SU-DHL-6 (cell line): ENCODE measurements around the gene PPP6R3.

ENCODE experiments used
- H2AFZ ChIP-seq: fragments of 200-600 bp; sonication (generic); 2 replicates; pipeline ENCODE4 v1.6.1; 2014; ENCODE audit warnings: low read depth, mild to moderate bottlenecking, moderate library complexity, mixed read lengths, antibody characterized with exemption, low read length; ENCODE audit not compliant: severe bottlenecking
- H3F3A ChIP-seq: fragments of 200-600 bp; shearing (Covaris generic); 2 replicates; pipeline ENCODE4 v1.6.0; 2016; ENCODE audit warnings: antibody characterized with exemption, mild to moderate bottlenecking; ENCODE audit not compliant: insufficient read depth
- H3K27ac ChIP-seq: fragments of 200-600 bp; sonication (generic); 2 replicates; pipeline ENCODE4 v1.5.1; 2016; ENCODE audit warnings: low read depth, mild to moderate bottlenecking, low read length, moderate library complexity, mixed read lengths
- H3K27me3 ChIP-seq: fragments of 200-600 bp; sonication (generic), shearing (Covaris generic); 2 replicates; pipeline ENCODE4 v1.6.0; 2014; ENCODE audit warnings: mild to moderate bottlenecking, low read length
- H3K36me3 ChIP-seq: fragments of 200-600 bp; sonication (generic); 2 replicates; pipeline ENCODE4 v1.6.1; 2014; ENCODE audit warnings: mild to moderate bottlenecking, low read length, mixed read lengths
- H3K4me2 ChIP-seq: fragments of 300-600, 200-600 bp; shearing (Covaris generic), sonication (generic); 2 replicates; pipeline ENCODE4 v1.6.0; 2014; ENCODE audit warnings: low read length, low read depth, mild to moderate bottlenecking; ENCODE audit not compliant: poor library complexity, severe bottlenecking
- H3K4me3 ChIP-seq: fragments of 200-600 bp; sonication (generic); 2 replicates; pipeline ENCODE4 v1.5.1; 2014; ENCODE audit warnings: antibody characterized with exemption, low read length, mild to moderate bottlenecking, mixed read lengths; ENCODE audit not compliant: insufficient read depth, poor library complexity, severe bottlenecking
- H3K79me2 ChIP-seq: fragments of 200-600 bp; sonication (generic); 2 replicates; pipeline ENCODE4 v1.6.1; 2014; ENCODE audit warnings: mild to moderate bottlenecking, low read length, moderate library complexity; ENCODE audit not compliant: insufficient read depth
- H3K9ac ChIP-seq: fragments of 200-600 bp; sonication (generic); 2 replicates; pipeline ENCODE4 v1.7.0; 2014; ENCODE audit warnings: mild to moderate bottlenecking, low read length
- H3K9me2 ChIP-seq: fragments of 200-600 bp; sonication (generic); replicated peaks from 2 replicates; pipeline ENCODE4 v1.6.1; 2014; ENCODE audit warnings: low read length; ENCODE audit not compliant: insufficient read depth
- H3K9me3 ChIP-seq: fragments of 200-600 bp; sonication (generic); 2 replicates; pipeline ENCODE4 v1.6.1; 2014; ENCODE audit warnings: low read length, mixed read lengths; ENCODE audit not compliant: insufficient read depth
- H4K20me1 ChIP-seq: fragments of 200-600 bp; sonication (generic); 2 replicates; pipeline ENCODE4 v1.6.1; 2014; ENCODE audit warnings: low read depth, mild to moderate bottlenecking, antibody characterized with exemption, low read length, moderate library complexity, mixed read lengths
- EZH2phosphoT487 ChIP-seq: fragments of 200-600 bp; sonication (generic), shearing (Covaris generic); conservative IDR thresholded peaks from 2 replicates; pipeline ENCODE4 v1.6.1; 2018; ENCODE audit warnings: mild to moderate bottlenecking, antibody characterized with exemption, low read length, moderate library complexity, mixed read lengths
- TF ChIP-seq, protein P1 (sequence below): fragments of 200-600 bp; sonication (generic); IDR thresholded peaks from one replicate; pipeline ENCODE4 v1.5.1; 2017; ENCODE audit warnings: antibody characterized with exemption, mild to moderate bottlenecking, low read length, moderate library complexity; ENCODE audit not compliant: insufficient read depth, poor library complexity, severe bottlenecking

PPP6R3 gene

GRCh38 chr11:68649851-68650555, 189.5 kb downstream of the PPP6R3 start:
- Histone ChIP-seq H3K79me2 (no peaks in the 10 kb centered on the region), H3K9me3 (no peaks in the 10 kb centered on the region), H2AFZ (no peak overlapping the region), H3K9ac (no peak overlapping the region), H3K9me2 (no peaks in the 10 kb centered on the region), H3K27ac (no peak overlapping the region), H3K36me3 (no peaks in the 10 kb centered on the region), H3K4me2 (no peak overlapping the region), H3K27me3 (no peaks in the 10 kb centered on the region), H3K4me3 (no peak overlapping the region), H3F3A (no peaks in the 10 kb centered on the region), H4K20me1 (no peaks in the 10 kb centered on the region)
- TF ChIP-seq, protein P1, sequence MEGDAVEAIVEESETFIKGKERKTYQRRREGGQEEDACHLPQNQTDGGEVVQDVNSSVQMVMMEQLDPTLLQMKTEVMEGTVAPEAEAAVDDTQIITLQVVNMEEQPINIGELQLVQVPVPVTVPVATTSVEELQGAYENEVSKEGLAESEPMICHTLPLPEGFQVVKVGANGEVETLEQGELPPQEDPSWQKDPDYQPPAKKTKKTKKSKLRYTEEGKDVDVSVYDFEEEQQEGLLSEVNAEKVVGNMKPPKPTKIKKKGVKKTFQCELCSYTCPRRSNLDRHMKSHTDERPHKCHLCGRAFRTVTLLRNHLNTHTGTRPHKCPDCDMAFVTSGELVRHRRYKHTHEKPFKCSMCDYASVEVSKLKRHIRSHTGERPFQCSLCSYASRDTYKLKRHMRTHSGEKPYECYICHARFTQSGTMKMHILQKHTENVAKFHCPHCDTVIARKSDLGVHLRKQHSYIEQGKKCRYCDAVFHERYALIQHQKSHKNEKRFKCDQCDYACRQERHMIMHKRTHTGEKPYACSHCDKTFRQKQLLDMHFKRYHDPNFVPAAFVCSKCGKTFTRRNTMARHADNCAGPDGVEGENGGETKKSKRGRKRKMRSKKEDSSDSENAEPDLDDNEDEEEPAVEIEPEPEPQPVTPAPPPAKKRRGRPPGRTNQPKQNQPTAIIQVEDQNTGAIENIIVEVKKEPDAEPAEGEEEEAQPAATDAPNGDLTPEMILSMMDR = no peak
- no peak for TF ChIP-seq EZH2phosphoT487

DNA sequence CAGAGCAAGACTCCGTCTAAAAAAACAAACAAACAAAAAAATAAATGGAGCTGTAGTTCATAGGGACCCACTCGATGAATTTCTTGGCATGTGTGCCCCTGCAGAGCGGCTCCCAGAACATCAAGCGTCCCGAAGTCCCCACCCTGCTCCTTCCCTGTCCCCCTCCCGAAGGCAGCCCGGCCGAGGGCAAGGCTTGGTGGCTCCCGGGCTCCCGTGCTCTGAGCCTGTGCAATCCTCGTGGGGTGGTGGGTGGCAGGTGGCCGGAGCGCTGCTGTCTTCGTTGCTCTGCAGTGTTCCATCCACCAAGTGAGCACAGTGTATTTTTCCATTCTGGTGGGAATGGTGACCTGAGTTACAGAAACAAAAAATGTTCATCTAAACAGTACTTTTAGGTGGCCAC, 190.2 kb downstream of the PPP6R3 start:
- Histone ChIP-seq H3K36me3 (no peaks in the 10 kb centered on the region), H3K27me3 (no peaks in the 10 kb centered on the region), H3F3A (no peaks in the 10 kb centered on the region), H3K9ac (no peak overlapping the region), H3K9me3 (no peaks in the 10 kb centered on the region), H3K4me3 (no peak overlapping the region), H3K4me2 (no peak overlapping the region), H4K20me1 (no peaks in the 10 kb centered on the region), H2AFZ (no peak overlapping the region), H3K9me2 (no peaks in the 10 kb centered on the region), H3K27ac (no peak overlapping the region), H3K79me2 (no peaks in the 10 kb centered on the region)
- TF ChIP-seq, protein P1 = no peak
- TF ChIP-seq EZH2phosphoT487 = no peak

GRCh38 chr11:68651208-68651984, 190.8 kb downstream of the PPP6R3 start:
- no peak overlapping the region for H3K9ac ChIP-seq
- TF ChIP-seq, protein P1 = no peak
- no peak for TF ChIP-seq EZH2phosphoT487
- H3K9me3 ChIP-seq = no peaks in the 10 kb centered on the region
- H3F3A ChIP-seq = no peaks in the 10 kb centered on the region
- H3K4me2 ChIP-seq = no peak overlapping the region
- no peak overlapping the region for H3K27ac ChIP-seq
- no peaks in the 10 kb centered on the region for H3K36me3 ChIP-seq
- no peaks in the 10 kb centered on the region for H3K9me2 ChIP-seq
- H3K27me3 ChIP-seq = no peaks in the 10 kb centered on the region
- H2AFZ ChIP-seq = no peak overlapping the region
- no peaks in the 10 kb centered on the region for H4K20me1 ChIP-seq
- H3K79me2 ChIP-seq = no peaks in the 10 kb centered on the region
- no peak overlapping the region for H3K4me3 ChIP-seq
